Eye (tissue), 1 donor: Measurements from ENCODE around the gene MYCN.
"Not testable (repeated sequence)": the region's sequence is repeated elsewhere in the genome, so short reads cannot be mapped to it uniquely, and the experiment has no call there.

Source experiments
- DNase-seq: peaks from one replicate; pipeline ENCODE4 v3.0.0-alpha.2; 2015

MYCN gene

GRCh38 chr2:15908371-15908770 lies 32.0 kb upstream of the MYCN start:
- no peak for DNase-seq

DNA sequence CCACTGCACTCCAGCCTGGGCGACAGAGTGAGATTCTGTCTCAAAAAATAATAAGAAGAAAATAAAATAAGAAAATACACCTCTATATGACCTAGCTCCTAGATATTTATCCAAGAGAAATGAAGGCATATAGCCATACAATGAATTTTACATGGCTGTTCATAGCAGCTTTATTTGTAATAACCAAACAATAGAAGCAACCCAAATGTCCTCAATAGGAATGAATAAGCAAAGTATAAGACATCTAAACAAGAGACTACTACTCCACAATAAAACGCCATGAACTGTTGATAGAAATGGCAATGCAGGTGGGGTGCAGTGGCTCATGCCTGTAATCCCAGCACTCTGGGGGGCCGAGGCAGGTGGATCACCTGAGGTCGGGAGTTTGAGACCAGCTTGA lies 31.2 kb upstream of the MYCN start:
- DNase-seq, result no peak

DNA sequence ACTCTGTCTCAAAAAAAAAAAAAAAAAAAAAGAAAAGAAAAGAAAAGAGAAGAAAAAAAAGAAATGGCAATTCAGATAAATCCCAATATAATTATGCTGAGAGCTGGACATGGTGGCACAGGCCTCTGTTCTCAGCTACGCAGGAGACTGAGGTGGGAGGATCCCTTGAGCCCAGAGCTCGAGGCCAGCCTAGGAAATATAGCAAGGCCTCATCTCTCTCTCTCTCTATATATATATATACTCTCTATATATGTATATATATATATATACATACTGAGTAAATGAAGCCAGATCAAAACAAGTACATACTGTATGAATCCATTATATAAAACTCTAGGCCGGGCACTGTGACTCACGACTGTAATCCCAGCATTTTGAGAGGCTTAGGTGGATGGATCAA lies 30.6 kb upstream of the MYCN start:
- no peak for DNase-seq

DNA sequence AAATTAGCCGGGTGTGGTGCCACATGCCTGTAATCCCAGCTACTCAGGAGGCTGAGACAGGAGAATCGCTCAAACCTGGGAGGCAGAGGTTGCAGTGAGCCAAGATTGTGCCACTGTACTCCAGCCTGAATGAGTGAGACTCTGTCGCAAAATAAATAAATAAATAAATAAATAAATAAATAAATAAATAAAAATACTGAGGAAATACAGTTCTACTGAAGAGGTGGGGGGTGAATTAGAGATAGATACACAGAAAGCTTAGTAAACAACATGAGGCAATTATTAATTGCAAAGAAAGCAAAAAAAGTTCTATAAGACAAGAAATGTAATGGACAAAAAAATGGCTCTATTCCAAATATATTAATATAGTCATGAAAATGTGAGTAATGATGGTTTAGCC lies 29.1 kb upstream of the MYCN start:
- not testable (repeated sequence) for DNase-seq

GRCh38 chr2:15911686-15912085 lies 28.7 kb upstream of the MYCN start:
- no peak for DNase-seq

GRCh38 chr2:15912203-15912602 lies 28.1 kb upstream of the MYCN start:
- DNase-seq, result no peak

DNA sequence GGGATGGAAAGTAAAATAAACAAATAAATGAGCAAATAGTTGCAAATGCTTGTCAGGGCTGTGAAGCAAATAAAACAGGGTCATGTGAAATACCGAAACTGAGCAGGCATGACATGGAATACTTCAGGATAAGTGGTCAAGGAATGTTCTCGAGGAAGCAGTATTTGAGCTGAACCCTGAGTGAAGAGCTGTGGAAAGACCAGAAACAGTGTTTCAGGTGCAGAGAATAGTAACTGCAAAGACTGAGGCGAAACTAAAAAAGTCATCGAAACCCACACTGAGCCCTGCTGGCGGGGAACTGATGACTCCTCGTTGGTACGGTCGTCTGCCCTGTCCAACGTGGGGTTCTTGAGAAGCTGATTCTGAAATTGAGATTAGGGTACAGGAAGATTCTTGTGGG lies 27.2 kb upstream of the MYCN start:
- no peak for DNase-seq

DNA sequence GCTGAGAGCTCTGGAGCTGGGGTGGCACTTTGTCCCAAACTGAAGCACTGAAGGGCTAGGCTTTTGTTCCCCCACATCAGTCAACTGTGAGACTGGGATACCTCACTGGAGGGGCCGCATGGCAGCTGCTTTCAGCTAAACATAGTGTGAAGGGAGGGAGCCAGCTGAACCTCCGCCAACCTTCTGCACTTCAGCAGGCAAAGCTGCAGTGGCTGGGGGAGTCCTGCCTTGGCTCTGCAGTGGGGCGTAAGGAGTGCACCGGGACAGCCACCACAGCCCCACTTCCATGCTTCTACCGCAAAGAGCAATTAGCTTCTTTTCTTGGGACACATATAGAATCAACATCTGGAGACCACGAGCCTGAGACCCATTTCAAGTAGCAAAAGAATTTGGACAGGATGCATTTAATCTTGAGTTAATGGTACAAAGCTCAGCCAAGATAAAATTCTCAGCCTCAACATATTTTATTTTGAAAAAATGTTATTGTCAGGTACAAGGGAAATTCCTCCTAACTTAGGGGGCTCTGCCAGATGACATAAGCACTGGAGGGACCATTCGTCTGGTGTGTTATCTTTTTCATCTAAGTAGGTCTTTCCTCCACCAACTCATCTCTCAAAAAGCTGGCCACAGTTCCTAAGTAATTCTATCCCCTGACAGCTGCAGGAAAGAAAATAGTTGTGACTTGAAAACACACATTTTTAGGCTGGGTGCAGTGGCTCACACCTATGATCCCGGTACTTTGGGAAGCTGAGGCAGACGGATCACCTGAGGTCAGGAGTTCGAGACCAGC lies 25.6 kb upstream of the MYCN start:
- peak; percentile 29 for DNase-seq

DNA sequence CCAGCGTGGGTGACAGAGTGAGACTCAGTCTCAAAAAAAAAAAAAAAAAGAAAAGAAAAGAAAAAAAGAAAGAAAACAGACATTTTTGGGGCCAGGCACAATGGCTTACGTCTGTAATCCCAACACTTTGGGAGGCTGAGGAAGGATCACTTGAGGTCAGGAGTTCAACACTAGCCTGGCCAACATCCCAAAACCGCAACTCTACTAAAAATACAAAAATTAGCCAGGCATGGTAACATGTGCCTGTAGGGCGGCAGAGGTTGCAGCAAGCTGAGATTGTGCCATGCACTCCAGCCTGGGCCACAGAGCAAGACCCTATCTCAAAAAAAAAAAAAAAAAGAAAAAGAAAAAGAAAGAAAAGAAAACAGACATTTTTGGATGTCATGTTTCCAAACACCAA lies 24.8 kb upstream of the MYCN start:
- not testable (repeated sequence) for DNase-seq

DNA sequence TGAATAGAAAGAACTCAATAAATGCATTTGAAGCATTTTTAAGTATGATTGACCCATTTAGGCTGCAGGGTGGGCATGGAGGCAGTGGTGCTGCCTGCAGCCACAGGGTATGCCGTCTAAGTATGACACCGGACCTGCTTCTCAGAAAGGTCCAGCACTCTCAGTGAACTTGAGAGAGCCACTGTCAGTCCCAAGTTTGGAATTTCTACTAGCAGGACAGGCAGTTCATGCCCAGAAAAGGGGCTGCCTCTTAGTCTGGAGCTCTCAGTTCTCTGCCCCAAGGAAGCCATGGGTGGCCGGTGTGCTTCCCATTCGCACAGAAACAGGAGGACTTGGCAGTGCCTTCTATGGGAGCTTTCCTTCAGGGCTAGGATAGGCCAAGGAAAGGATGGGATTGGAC lies 24.0 kb upstream of the MYCN start:
- DNase-seq, result no peak

DNA sequence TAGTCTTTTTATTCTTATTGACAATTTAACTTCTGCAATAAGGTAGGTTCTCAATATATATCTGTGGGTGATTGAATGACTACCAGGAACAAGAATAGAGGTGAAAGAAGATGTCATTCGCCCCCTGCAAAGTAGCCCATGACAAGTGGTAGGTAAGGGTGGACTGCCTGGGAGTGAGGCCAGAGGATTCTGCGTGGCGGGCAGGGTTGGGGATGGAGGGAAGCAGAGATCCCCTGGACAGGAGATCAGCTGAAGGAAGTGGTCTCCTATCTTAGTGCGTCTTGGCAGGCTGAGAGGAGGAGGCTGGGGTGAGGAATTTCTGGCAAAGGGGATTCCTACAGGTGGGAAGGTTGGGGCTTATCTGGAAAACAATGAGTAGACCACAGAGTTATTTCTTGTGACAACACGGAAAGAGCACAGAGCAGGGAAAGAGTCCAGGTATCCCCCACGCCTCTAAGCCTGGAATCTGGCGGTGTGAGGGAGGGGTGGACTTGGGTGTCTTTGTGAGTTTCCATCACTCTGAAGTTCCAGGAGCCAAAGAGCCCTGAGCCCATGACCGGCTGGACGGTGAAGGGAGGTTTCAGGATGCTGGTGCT lies 21.5 kb upstream of the MYCN start:
- DNase-seq, result no peak

DNA sequence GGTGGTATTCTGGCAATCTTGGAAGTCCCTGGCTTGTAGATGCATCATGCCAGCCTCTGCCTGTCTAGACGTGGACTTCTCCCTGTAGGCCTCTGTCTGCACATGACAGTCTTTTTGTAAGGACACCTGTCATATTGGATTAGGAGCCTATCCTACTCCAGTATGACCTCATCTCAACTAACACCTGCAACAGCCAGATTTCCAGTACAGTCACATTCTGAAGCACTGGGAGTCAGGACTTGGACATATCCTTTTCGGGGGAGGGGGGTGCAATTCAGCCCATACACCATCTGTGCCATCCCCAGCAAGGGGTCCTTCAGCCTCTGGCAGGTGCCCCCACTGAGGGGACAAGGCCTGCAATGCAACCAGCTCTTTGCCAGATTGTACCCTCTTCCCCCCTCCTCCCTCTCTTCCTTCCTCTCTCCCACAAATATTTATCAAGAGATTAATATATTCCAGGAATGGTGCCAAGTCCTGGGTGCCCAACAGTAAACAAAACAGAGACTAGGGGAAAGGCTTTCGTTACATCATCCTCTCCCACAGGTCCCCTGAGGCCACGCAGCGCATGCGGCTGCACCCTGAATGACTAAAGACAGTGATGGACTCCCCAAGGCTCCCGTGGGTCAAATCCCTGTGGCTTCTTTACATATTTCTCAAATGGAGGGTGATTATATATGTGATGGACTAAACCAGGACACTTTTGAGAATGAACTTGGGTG lies 20.5 kb upstream of the MYCN start:
- DNase-seq, result no peak

DNA sequence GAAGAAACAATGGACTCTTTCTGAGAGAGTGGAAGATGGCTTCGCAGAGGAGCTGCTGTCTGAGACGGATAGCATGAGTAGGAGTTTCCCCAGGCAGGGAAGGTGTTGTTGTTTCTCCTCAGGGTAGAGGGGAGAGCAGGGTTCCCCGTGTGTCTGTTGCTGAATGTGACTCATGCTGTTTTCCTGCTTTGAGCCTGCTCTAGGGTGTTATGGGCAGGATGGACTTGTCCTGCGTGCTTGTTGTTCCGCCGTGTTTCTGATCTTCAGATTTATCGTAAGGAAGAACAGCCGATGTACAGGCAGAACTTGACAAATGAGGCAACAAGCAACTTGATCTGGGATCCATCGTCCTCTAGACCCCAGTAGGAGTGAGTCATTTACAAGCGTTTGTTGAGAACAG lies 19.7 kb upstream of the MYCN start:
- DNase-seq, result no peak

- no peak for DNase-seq
Measured at GRCh38 chr2:15923597-15923996, 16.8 kb upstream of the MYCN start.

GRCh38 chr2:15925819-15926218 lies 14.5 kb upstream of the MYCN start:
- no peak for DNase-seq

GRCh38 chr2:15926252-15926651 lies 14.1 kb upstream of the MYCN start:
- DNase-seq, result no peak

- no peak for DNase-seq
Measured at GRCh38 chr2:15927551-15928218, 12.7 kb upstream of the MYCN start.

DNA sequence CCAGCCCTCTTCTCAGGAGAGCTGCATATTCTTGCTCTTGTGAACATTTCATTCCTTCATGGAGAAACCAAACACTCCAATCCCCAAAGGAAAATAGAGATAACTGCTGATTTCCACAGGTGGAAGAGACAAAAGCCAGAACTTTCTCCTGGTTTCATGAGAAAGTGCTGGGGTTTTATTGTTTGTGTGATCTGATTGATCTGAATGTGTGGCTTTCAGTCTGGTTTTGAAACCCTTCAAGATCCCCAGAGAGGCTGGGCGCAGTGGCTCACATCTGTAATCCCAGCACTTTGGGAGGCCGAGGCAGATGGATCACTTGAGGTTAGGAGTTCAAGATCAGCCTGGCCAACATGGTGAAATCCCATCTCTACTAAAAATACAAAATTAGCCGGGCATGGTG lies 11.3 kb upstream of the MYCN start:
- DNase-seq, result not testable (repeated sequence)

DNA sequence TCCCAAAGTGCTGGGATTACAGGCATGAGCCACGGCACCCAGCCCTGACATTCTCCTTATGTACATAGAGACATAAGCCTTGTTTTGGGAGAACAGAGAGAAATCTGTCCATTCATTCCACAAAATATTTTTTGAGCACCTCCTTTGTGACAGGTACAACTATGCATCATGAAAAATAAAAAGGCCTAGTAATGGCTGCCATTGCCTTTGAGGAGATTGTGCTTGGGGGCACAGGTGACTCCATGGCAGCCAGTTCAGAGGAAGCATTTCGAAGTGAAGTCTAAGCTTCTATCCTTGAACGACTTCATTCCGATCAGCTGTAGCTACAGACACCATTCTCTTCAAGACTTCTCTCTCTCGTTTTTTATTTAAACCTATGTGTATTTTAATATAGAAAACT lies 10.5 kb upstream of the MYCN start:
- DNase-seq, result no peak

GRCh38 chr2:15930589-15931318 lies 9.6 kb upstream of the MYCN start:
- no peak for DNase-seq

GRCh38 chr2:15931319-15931890 lies 8.9 kb upstream of the MYCN start:
- no peak for DNase-seq

DNA sequence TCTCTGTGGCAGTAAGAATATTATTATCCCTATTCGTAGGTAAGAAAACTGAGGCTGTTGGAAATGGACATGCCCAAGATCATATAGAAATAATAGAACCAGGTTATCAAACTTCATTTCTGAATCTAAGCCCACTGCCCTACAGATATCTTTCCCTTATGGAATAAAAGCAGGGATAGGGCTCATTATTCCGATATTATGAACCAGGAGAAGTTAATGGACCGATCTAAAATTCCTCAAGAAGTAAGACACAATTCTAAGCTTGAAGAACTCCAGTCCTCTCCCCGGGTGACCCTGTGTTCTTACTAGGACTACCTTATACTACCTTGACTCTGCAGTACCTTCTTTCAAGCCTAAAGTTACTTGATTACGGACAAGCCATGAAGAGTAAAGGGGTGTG lies 8.4 kb upstream of the MYCN start:
- no peak for DNase-seq
